ENCODE measurements around the gene TRIM66.
"Not testable (repeated sequence)": the region's sequence is repeated elsewhere in the genome, so short reads cannot be mapped to it uniquely, and the experiment has no call there.

Gene TRIM66

DNA sequence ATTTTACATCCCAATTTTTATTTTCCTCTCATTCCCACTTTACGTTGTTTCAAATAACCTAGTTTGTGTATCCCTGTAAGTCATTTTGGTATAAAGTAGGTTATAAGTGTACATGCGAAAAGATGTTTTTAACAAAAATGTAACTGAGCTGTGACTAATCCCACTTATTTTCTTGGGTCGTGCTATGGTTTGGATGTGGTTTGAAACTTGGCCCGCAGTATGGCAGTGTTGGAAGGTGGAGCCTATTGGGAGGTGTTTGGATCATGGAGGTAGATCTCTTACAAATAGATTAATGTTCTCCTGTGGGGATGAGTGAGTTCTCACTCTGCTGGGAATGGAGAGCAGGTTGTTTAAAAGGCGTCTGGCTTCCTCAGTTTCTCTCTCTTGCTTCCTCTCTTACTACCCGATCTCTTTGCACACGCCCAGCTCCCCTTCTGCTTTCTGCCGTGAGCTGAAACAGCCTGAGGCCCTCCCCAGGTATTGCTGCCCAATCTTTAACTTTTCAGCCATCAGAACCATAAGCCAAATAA, 7.3 kb upstream of the TRIM66 start:
- DNase-seq, result no peak

DNA sequence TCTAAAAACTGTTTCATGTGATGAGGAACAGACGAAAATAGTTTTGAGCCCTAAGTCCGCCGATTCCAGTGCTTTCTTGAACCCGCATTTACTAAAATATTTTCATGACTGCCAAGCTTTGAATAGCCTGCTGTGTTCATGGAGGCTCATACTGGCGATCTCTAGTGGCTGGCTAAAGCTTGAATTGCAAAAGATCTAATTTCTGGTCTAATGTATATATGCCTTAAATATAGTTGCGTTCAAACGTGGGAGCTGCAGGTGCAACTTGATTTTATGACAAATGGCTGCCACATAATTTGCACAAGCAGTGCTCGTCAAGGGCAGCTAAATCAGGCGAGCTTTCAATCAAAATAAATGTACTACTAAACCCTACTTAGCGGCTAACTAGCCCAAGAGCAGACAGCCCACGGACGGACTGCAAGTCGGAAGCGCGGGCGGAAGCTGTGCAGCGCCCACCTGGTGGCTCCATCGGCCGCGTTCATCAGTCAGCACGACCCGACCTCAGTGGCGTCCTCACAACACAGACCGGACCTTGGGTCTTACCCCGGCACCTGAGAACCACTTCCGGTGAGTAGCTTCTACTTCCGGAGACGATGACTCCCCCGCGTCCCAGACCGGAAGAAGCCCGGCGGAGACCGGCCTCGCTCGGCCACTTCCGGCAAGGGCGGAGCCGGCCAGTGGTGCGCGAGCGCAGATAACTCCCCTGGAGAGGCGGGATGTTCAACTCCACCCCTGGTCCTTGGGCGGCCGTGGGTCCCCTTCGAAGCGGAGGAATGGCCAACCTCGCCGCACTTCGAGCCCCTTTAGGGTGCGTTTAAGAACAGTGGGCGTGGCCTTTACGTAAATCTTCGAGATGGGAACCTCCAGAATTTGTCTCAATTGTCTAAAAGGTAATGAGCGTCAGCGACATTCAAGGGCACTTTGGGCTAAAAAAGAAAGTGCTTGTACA, 6.2 kb upstream of the TRIM66 start:
- peak; percentile 88 for DNase-seq

- DNase-seq, result no peak
Measured at GRCh38 chr11:8686325-8686724, 3.9 kb upstream of the TRIM66 start.

GRCh38 chr11:8685820-8686219, 3.4 kb upstream of the TRIM66 start:
- DNase-seq, result no peak

GRCh38 chr11:8685306-8685705, 2.8 kb upstream of the TRIM66 start:
- no peak for DNase-seq

DNA sequence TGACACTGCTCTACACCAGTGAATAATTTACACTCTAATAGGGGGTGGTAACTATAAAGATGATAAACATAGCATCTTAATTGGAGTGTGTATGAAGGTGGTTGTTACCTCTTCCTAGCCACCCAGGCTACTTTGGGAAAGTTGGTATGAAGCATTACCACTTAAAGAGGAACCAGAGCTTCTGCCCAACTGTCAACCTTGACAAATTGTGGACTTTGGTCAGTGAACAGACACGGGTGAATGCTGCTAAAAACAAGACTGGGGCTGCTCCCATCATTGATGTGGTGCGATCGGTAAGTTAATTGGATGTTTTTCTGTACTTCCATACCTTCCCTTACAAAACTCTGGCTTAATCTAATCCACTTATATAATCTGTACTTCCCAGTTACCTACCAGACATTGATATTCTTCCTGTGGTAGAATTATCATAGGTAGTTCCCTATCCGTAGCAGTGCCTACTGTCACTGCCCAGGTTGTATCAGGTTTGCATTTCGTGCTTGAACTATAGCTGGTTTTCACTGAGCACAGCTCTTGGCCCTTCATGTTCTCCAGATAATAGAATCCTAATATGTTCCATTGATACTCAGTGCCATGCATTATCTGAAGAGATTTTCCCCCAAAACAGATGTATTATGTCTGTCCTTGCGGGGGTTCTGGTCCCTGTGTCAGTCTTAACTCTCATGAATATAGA, 2.3 kb upstream of the TRIM66 start:
- DNase-seq, result no peak

DNA sequence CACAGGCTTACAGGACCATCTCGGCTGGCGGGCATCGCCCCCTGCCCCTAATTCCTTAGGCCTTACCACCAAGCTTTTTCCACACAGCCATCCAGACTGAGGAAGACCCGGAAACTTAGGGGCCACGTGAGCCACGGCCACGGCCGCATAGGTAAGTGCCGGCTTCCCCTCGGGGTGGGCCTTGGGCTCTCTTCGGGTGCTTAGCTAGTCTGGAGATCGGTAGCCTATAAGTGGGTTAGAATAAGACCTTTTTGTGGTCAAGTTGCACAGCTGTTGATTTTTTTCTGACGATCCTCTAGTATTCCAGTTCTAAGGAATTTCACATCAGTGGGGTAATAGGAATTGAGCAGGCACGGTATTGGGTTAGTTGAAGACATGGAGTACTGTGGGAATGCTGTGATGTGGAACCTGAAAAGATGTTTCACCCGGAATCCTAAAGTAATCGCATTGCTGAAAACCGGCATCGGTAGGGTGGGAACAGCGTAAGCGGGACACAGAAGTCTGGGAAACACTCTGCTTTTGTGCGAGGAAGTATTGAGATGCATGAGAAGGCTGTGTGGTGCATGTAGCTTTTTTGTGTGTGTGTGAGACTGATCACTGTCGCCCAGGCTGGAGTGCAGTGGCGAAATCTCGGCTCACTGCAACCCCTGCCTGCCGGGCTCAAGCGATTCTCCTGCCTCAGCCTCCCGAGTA, 796 bp upstream of the TRIM66 start:
- DNase-seq, result no peak

DNA sequence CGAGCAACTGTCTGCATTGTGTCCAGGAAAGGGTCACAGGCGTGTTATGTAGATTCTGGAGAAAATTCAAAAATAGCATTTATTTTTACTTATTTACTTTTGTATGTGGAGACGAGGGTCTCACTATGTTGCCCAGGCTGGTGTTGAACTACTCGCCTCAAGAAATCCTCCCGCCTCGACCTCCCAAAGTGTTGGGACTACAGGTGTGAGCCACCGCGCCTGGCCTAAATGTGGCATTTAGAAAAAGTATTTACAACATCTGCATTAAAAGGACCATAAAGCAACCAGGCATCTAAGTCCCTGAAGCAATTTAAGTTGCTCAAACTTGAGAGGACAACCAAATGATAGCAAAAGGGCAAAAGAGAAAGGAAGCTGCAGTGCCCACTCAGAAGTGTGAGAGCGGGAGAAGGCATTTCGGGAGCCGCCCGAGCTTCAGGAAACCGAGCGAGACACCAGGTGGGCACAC, 595 bp downstream of the TRIM66 start:
- DNase-seq, result no peak

GRCh38 chr11:8679006-8679405, 3.5 kb downstream of the TRIM66 start:
- no peak for DNase-seq

- DNase-seq, result no peak
Measured at GRCh38 chr11:8676458-8676857, 6.0 kb downstream of the TRIM66 start.

DNA sequence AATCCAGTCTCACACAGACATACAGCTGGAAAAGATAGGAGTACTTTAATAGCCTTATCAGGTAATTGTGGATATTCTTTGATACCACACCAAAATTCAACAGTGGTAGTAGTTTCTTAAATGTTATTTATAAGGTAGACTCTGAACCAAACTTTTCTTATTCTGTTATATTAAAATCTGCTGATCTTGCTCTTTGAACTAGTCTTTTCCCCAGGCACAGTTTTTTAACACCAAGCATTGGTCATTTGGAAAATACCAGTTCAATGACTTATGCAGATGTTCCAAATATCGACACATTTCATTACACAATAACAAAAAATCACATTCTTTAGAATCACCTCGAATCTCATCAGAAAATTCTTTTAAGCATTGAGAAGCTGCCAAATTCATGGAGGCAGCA, 7.6 kb downstream of the TRIM66 start:
- DNase-seq, result no peak

DNA sequence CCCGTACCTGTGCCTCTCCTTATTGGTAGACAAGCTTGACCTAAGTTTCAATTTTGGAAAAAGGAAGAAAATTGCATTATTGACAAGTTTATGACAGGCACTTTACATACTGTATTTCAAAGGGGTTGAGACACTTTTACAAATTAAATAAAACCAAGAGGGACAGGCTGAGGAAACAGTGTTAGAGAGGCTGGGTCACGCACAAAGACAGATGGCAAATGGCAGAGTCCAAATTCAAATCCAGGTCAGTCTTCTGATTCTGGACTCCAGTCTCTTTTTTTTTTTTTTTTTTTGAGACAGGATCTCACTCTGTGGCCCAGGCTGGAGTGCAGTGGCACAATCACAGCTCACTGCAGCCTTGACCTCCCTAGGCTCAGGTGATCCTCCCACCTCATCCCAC, 10.1 kb downstream of the TRIM66 start:
- DNase-seq, result no peak

GRCh38 chr11:8671651-8672062, 10.8 kb downstream of the TRIM66 start:
- no peak for DNase-seq

GRCh38 chr11:8671193-8671612, 11.3 kb downstream of the TRIM66 start:
- no peak for DNase-seq

DNA sequence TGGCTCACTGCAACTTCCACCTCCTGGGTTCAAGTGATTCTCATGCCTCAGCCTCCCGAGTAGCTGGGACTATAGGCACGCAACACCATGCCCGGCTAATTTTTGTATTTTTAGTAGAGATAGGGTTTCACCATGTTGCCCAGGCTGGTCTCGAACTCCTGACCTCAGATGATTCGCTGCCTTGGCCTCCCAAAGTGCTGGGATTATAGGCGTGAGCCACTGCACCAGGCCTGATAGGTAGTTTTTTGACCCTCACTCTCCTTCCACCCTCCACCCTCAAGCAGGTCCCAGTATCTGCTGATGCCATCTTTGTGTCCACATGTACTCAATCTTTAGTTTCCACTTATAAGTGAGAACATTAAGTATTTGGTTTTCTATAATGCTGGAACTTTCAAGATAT, 12.4 kb downstream of the TRIM66 start:
- not testable (repeated sequence) for DNase-seq

- no peak for DNase-seq
Measured at GRCh38 chr11:8665222-8665621, 17.2 kb downstream of the TRIM66 start.

- DNase-seq, result no peak
Measured at GRCh38 chr11:8661001-8661795, 21.3 kb downstream of the TRIM66 start.

GRCh38 chr11:8658321-8659057, 24.0 kb downstream of the TRIM66 start:
- no peak for DNase-seq

DNA sequence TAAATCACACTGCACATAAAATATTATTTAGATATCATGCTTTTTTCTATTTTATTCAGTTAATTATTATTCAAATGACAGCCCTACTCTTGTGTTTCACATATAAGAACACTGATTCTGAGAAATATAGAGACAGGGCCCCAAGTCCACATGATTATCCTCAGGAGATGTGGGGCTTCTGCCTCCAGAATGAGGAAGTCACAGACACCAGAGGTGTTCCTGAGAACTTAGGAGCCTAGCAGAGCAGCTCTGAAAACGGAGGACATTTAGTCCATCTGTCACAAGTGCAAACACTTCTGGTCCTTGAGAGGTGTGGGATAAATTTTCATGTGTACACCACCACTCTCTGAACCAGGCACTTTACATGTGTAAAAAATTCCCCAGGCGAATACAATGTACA, 26.2 kb downstream of the TRIM66 start:
- DNase-seq, result no peak

- no peak for DNase-seq
Measured at GRCh38 chr11:8654503-8654902, 28.0 kb downstream of the TRIM66 start.

- DNase-seq, result no peak
Measured at GRCh38 chr11:8652140-8652539, 30.3 kb downstream of the TRIM66 start.

All from CD4-positive, alpha-beta T cell treated with Interferon alpha-2 for 1 hour (primary cell).